Esophagus squamous epithelium (tissue), 5 donors: ENCODE data around the gene LOXHD1. TPM values are rescaled to one million over a fixed set of nuclear protein-coding genes. Genes with fewer than 3 reads are reported as not detected.

Source experiments
- DNase-seq: peaks from one replicate; lab custom pipeline; 2025; lab: John Stamatoyannopoulos, UW
- H3K27ac ChIP-seq, 4 donors: fragments of 200-600 bp; sonication (generic); one replicate each; pipeline ENCODE4 v1.5.1; 2016 to 2019; ENCODE audit warnings: mild to moderate bottlenecking in 1 of 4
- H3K27me3 ChIP-seq, 4 donors: fragments of 200-600 bp; sonication (generic); 1 replicate in 3 of 4; 2 replicates in 1 of 4; pipeline versions ENCODE4 v1.5.1 to v1.6.0; 2017 to 2021; ENCODE audit warnings: antibody characterized with exemption in 1 of 4
- H3K36me3 ChIP-seq, 3 donors: fragments of 200-600 bp; sonication (generic); one replicate each; pipeline ENCODE4 v1.5.1; 2016 to 2019
- H3K4me1 ChIP-seq, 3 donors: fragments of 200-600 bp; sonication (generic); one replicate each; pipeline ENCODE4 v1.5.1; 2017 to 2019
- H3K4me3 ChIP-seq, 4 donors: fragments of 200-600 bp; sonication (generic); 1 replicate in 3 of 4; 2 replicates in 1 of 4; pipeline ENCODE4 v1.5.1; 2016 to 2019; ENCODE audit warnings: mild to moderate bottlenecking in 2 of 4, moderate library complexity in 1 of 4
- H3K9me3 ChIP-seq, 3 donors: fragments of 200-600 bp; sonication (generic); one replicate each; pipeline ENCODE4 v1.5.1; 2016 to 2019
- POLR2A ChIP-seq, 4 donors: fragments of 450-650 bp; IDR thresholded peaks; one replicate each; pipeline ENCODE4 v1.6.1; 2017; ENCODE audit warnings: antibody characterized with exemption in 4 of 4, mild to moderate bottlenecking in 4 of 4, moderate library complexity in 3 of 4
- WGBS, 2 donors: methylation state at CpG; one replicate each; pipeline ENCODE4 v1.1.5; 2018; 5-methylcytosine and 5-hydroxymethylcytosine counted together
- intact Hi-C: fragments of 100-400 bp; cut with DNase I; formaldehyde crosslinking; loops from one replicate; pipeline ENCODE4 v1.15.0; 2022
- total RNA-seq, 4 donors: library from RNA; depleted of rRNA; stranded (reverse); fragments of >200 nt; gene quantifications; one replicate each; pipeline ENCODE4 v1.1.0, GENCODE V29; 2016
- TF ChIP-seq, protein P1 (sequence below), 6 experiments: fragments of 450-650 bp in 4 of 6; fragments of 200-600 bp in 2 of 6; sonication (generic) in 2 of 6; IDR thresholded peaks; one replicate each; pipeline ENCODE4 v1.5.1; 2016 to 2019; ENCODE audit warnings: antibody characterized with exemption in 6 of 6, mild to moderate bottlenecking in 4 of 6, moderate library complexity in 4 of 6
- donor health status: DM: yes; HTN: yes; CAD: no.

Gene LOXHD1
- total RNA-seq, 4 donors from 2014 or later: 0.19 TPM; not detected in 3

GRCh38 chr18:46636040-46636630, 20.9 kb downstream of the LOXHD1 start:
- DNase-seq: no peak
- TF ChIP-seq, protein P1, sequence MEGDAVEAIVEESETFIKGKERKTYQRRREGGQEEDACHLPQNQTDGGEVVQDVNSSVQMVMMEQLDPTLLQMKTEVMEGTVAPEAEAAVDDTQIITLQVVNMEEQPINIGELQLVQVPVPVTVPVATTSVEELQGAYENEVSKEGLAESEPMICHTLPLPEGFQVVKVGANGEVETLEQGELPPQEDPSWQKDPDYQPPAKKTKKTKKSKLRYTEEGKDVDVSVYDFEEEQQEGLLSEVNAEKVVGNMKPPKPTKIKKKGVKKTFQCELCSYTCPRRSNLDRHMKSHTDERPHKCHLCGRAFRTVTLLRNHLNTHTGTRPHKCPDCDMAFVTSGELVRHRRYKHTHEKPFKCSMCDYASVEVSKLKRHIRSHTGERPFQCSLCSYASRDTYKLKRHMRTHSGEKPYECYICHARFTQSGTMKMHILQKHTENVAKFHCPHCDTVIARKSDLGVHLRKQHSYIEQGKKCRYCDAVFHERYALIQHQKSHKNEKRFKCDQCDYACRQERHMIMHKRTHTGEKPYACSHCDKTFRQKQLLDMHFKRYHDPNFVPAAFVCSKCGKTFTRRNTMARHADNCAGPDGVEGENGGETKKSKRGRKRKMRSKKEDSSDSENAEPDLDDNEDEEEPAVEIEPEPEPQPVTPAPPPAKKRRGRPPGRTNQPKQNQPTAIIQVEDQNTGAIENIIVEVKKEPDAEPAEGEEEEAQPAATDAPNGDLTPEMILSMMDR (IDR thresholded peaks at IDR 0.05): no peak
- TF ChIP-seq POLR2A (IDR thresholded peaks at IDR 0.05): no peak
- H3K27ac ChIP-seq: no peak overlapping the region
- H3K4me1 ChIP-seq: no peaks in the 10 kb centered on the region
- H3K4me3 ChIP-seq: no peak overlapping the region
- no peaks in the 10 kb centered on the region for H3K27me3 ChIP-seq
- H3K36me3 ChIP-seq: no peaks in the 10 kb centered on the region
- no peaks in the 10 kb centered on the region for H3K9me3 ChIP-seq
- intact Hi-C loops: no loop called here
- 74 to 83% methylated on average over 4 to 7 of the region's 7 CpGs for WGBS, 2 donors

DNA sequence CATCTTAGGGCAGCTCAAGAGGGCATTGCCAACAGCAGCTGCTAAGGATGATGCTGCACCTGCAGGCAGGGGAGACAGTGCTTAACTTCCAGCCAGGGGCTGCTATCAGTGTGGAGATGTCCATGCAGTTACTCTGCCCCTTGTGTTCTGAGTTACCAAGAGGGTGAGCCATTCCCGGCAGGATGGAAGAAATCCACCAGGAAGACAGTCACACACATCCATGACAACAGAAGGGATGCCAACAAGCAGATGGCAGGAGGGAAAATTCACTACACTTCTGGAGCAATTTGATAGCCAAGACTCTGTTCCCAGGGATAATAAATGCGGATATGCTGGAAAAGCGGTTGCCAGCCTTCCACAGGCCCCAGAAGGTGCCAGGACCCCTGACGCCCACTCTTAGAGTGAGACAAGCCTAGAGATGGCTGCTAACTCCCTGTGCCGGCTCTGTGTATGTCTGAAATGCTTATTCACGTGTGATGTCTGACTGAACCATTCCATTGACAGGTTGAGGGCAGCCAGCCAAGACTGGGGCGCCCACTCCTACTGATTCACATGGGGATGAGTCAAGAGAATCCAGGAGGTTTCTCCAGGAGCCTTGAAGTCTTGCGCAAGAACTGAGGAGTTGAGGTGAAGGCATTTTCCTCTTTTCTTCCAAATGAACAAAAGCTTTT, 24.5 kb downstream of the LOXHD1 start:
- Histone ChIP-seq H3K4me3 (no peak overlapping the region), H3K4me1 (no peaks in the 10 kb centered on the region), H3K27me3 (peaks cover 0 to 10% (median 0%) of the 10 kb centered on the region in 4 donors), H3K27ac (no peak overlapping the region), H3K36me3 (no peaks in the 10 kb centered on the region), H3K9me3 (no peaks in the 10 kb centered on the region)
- TF ChIP-seq, protein P1 (IDR thresholded peaks at IDR 0.05): no peak
- no peak for TF ChIP-seq POLR2A (IDR thresholded peaks at IDR 0.05)
- intact Hi-C loops: no loop called here
- no peak for DNase-seq
- 58 to 66% methylated on average over 6 to 7 of the region's 8 CpGs for WGBS, 2 donors

- WGBS, 2 donors: 70 to 71% methylated on average over 2 to 3 of the region's 3 CpGs
- intact Hi-C loops: no loop called here
- TF ChIP-seq POLR2A (IDR thresholded peaks at IDR 0.05): no peak
Measured at GRCh38 chr18:46630991-46631390, 26.0 kb downstream of the LOXHD1 start.

DNA sequence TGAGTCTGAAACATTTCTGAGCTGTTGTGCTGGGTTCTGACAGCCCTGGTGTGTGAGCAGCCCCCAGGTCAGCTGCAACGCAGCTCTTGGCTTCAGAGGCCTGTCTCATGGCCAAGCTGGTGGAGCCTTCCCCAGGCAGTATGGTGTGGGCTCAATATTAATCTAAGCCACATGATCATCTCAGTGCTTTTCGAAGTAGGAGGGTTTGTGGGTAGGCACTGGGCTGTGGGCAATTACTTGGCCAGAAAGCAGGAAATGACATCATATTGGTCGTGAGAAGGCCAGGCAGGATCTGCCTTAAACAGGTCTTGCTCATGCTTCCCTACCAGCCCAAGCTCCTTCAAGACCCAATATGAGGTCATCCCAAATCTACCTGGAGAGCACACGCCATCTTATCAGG, 26.9 kb downstream of the LOXHD1 start:
- Histone ChIP-seq H3K4me3 (no peak overlapping the region), H3K27ac (no peak overlapping the region), H3K9me3 (no peaks in the 10 kb centered on the region), H3K4me1 (no peaks in the 10 kb centered on the region), H3K27me3 (peaks cover 0 to 10% (median 0%) of the 10 kb centered on the region in 4 donors), H3K36me3 (no peaks in the 10 kb centered on the region)
- TF ChIP-seq POLR2A (IDR thresholded peaks at IDR 0.05): no peak
- TF ChIP-seq, protein P1 (IDR thresholded peaks at IDR 0.05): no peak
- DNase-seq: no peak
- 43 to 67% methylated on average over 1 to 2 of the region's 4 CpGs for WGBS, 2 donors
- intact Hi-C loops: no loop called here

More at GRCh38 chr18:46630991-46631390, 26.0 kb downstream of the LOXHD1 start:
- Histone ChIP-seq H3K36me3 (no peaks in the 10 kb centered on the region), H3K9me3 (no peaks in the 10 kb centered on the region), H3K4me1 (no peaks in the 10 kb centered on the region), H3K27ac (no peak overlapping the region), H3K27me3 (peaks cover 0 to 10% (median 0%) of the 10 kb centered on the region in 4 donors), H3K4me3 (no peak overlapping the region)
- no peak for DNase-seq

DNA sequence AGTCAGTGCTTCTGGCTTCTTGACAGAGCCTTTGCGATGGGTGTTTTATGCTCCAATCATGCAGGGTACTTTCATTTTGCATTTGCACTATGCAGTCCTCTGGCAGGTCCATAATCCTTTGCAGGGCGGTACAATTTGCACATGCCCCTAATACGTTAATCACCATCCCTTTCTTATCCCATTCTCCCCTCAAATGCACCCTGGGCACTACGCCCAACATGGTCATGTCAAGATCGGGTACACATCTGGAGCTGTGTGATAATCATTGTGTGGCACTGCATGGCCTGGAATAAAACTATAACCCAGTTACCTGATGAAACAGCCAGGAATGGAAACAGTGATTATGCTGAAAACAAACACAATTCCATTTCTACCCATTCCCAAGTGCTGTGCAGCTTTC, 27.7 kb downstream of the LOXHD1 start:
- TF ChIP-seq POLR2A (IDR thresholded peaks at IDR 0.05): no peak
- TF ChIP-seq, protein P1 (IDR thresholded peaks at IDR 0.05): no peak
- Histone ChIP-seq H3K27me3 (peaks cover 0 to 10% (median 0%) of the 10 kb centered on the region in 4 donors), H3K4me1 (no peaks in the 10 kb centered on the region), H3K36me3 (no peaks in the 10 kb centered on the region), H3K4me3 (no peak overlapping the region), H3K9me3 (no peaks in the 10 kb centered on the region), H3K27ac (no peak overlapping the region)
- WGBS, 2 donors: 79 to 81% methylated on average over 5 of the region's 5 CpGs
- intact Hi-C loops: no loop called here
- DNase-seq: no peak
